ENCODE measurements around the gene CEND1.
A peak's percentile ranks its signal among the peaks of the same experiment; 100 is the strongest.

The CEND1 gene

DNA sequence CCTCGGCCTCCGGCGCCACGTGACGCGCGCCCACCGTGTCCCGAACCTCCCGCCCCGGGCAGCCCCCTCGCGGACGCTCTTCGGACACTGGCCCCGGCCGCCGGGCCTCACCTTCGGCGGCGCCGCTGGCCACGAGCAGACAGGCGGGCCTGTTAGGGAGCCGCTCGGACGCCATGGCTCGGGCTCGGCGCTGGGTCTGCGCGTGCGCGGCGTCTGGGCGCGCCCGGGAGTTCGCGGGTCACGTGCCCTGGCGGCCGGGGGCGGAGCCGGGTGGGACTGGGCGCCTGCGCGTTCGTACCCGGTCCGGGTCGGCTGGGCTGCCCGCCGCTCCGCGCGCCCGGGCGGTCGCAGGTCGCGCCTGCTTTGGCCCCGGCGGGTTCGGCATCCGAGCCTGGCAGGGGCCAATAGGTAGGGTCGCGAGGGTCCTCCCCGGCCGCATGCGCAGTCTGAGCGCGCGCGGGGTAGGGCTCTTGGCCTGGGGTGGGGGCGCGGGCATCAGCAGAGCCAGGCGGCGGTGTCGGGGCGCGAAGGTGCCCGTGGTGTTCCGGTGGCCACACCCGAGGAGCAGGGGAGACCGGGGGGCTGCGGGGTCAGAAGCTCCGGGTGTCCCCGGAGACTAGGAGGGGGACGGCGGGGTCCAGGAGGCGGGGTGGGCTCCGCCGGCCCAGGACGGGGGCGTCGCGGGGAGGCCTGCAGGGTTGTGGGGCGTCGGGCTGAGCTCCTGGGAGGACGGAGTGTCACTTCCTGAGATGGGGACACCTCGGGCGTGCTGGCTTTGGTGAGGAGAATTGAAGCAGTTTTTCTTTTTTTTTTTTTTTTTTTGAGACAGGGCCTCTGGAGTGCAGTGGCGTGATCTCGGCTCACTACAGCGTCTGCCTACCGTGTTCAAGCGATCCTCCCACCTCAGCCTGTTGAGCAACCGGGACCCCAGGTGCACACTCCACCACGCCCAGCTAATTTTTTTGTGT is 12.3 kb downstream of the CEND1 start, which contains the start of gene GATD1:
TSS of gene GATD1 (minus strand) at position 200 of the 968 bp plus-strand sequence. CDS start at position 175, 25 bp downstream.
- peak; percentile 92 for DNase-seq (ENCODE audit: low spot score)

DNA sequence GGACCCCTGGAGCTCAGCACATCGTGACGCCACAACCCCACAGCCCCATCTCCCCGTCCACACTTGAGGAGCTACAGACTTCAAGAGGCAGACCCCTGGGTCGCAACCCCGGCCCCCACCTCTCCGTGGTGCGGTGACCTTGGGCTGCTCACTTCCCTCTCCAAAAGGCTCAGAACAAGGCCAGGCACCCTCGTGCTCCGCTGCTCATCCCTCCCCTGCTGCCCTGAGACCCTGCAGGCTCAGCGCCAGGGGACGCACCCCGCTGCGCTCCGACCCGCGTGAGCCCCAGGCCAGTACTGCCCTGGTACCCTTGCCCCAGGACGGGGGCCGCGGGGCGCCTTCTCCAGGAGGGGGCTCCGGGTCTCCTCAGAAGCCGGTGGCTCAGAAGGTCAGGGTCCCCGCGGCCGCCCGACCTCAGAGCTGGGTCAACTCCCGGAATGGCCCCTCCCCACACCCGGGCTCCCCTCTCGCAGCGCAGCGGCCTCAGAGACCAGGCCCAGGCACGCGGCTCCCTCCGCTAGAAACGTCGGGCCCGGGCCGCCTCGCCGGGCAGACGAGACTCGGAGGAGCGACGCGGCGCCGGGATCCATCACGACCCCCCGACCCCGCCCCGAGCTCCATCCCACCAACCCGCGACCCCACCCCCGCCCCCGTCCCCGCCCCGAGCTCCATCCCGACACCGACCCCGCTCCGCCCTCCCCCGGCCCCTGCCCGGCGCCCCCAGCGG is 13.2 kb downstream of the CEND1 start:
- DNase-seq (ENCODE audit: low spot score) = no peak

DNA sequence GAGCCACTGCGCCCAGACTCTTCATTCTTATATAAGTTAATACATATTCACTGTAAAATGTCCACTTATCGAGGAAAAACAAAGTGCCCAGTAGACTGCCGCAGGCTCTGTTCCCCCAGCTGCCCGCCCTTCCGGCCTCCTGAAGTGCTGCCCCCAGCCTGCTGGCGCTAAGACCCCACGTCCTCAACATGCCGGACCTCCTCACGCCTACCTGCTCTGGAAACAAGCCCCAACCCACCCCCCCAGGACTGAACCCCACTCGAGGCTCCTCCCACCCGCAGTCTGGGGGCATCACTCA is 13.7 kb downstream of the CEND1 start:
- DNase-seq (ENCODE audit: low spot score) = no peak

DNA sequence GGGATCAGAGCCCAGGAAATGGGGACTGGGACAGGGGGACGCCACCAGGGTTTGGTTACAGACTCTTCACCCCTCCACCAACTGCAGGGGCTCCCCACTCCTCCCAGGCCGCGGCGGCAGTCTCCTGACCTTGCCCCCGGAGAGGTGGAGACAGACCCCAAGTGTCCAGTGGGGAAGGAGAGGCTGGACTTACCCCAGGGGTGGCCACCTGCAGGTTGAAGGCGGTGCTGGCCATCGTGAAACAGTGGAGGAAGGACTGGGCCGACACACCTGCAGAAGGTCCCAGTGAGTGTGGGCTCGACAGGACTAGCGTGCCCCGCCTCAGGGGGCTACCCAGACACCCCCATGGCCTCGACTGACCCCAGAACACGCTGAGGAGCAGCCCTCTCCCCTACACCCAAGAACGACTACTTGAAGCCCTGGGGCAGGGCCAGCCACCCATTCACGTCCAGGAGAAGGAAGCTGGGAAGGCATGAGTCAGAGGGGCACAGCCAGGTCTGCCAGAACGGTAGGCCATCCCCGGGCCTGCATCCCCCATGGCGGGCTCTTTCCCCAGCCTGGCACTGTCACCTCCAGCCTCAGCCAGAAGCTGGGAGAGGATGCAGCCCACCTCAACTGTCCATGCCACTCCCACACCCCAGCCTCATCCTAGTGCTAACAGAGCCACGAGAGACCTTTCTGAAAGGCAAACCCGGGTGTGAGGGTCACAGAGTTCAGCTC is 14.9 kb downstream of the CEND1 start:
- no peak for DNase-seq (ENCODE audit: low spot score)

DNA sequence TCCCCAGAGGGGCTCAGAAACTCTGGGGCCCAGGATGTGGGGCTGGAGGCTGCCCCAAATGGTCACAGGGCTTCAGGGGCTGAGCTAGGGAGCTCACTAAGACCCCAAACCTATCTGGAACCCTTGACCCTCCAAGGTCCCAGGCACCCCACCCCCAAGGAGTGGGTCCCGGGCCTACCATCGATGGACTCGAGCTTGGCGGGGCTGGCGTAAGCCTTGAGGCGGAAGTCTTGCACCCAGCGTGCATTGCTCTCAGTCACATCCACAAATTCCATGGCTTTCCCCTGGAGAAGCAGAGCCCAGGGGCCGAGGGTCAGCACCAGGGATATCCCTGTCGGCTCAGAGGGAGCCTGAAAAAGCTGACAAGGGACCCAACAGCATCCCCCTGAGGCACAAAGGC is 16.1 kb downstream of the CEND1 start:
- DNase-seq (ENCODE audit: low spot score) = no peak

DNA sequence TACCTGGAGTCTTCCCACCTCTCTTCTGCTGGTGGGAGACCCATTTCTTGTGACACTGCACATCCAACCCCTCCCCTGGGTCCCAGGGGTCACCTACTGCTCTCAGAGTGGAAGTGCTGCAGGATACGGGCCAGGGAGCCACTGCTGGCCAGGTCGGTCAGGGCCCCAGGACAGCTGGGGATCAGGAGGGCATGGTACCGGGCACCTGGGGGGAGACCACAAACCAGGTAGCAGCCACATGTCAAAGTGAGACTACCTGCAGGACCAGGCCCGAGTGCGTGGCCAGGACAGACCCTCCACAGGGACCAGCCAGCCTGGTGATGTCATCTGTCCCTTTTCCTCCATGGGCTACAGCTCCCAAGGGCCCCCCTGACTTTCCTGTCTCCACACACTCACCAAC is 16.5 kb downstream of the CEND1 start:
- DNase-seq (ENCODE audit: low spot score) = no peak

DNA sequence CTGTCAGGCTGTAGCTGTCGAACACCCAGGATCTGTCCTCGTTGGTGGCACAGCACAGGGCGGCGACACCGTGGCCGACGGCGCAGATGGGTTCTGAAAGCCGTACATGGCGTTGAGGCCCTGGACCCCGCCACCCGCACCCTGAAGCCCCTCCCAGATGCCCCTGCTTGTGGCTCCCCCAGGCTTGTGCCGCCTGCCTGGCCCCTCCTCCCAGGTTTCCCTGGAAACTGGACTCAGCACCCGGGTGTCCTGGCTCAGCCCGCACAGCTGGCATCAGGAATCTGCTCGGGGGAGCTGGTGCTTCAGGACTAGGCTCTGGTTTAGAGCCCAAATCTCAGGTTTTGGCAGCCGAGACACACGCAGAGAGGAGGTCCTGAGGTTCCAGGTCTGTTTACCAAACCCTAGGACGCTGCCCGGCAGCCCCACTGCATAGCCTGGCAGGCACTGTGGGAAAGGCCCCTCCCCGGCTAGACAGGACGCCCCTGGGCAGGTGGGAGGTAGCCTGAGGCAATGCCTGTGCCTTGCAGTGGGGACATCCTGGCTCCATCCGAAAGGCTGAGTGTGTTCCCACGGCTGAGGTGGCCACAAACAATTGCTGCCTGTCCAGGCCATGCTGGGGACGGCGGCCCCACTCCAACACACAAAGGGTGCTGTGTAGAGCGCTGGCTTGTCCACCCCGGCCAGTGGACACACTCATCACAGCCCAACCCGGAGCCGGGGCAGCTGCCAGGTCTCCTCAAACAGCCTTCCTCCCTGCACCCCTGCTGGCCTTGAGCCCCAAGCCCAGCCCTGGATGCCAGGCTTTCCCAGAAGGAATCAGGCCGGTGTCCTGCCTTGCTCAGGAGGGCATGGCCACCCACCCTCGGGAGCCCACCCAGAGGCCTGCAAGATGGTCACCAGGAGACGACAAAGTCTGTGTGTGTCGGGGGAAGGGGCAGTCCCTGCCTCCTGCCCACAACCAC is 17.2 kb downstream of the CEND1 start:
- no peak for DNase-seq (ENCODE audit: low spot score)

DNA sequence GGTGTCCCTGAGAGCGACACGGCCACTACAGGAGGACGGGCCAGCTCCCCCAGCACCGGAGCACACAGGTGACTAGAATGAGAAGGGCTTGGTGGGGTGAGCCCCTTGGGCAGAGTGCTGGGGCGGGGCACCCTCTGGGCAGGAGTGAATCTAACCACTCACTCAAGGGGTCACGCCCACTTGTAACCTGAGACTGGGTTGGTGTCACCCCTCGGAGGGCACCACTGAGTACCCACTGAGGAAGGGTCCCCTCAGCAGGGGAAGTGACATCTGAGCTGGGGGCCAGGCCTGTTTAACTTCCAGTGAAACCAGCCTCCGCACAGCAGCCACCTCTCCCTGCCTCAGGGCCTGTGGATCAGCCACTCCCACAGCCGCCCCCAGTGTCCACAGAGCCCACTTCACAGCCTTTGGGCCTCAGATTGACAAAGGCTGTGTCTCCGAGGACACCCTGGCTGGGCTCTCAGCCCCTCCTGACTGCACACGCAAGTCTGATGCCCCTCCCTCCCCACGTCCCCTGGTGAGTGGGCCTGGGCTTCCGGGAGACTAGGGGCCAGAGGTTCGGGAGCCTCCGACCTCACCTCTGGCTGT is 18.2 kb downstream of the CEND1 start:
- no peak for DNase-seq (ENCODE audit: low spot score)

DNA sequence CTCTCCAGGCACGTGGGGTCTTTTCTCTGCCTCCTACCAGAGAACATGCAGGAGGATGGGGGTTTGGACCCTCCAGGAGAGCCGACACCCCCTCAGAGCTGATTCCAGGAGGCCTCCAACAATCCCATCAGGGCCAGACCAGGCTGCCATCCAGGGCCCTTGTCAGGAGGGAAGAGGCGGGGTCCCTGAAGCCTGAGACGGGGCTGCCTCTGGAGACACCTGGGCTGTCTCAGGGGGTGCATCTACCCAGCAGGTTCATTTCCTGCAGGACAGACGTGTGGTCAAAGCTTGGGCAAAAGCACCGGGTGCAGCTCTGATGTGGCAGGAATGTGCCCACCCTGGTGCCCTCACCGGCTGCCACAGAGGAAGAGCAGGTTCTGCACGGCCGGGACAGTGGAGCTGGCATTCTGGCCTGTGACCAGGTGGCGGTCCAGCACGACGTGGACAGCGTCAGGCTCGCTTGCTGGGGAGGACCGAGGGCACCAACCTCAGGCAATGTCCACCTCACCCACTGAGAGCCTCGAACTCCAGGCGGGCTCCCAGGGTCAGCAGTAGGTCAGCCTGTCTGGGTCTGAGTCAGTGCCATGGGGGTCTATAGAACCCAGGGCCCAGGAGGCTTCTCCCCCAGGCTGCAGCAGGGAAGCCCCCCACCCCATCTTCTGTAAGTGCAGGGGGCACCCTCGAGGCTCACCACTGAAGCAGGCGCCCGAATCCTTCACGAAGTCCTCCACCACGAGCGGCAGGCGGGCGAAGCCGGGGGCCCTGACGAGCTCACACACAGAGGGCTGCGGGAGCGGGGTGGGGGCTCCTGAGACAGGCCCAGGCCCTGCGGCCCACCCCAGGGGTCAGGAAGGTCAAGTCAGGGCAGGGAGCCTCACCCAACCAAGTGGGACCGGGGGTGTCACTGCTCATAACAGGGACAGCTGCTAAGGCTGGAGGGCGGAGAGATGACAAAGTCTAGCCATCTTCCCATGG is 19.0 kb downstream of the CEND1 start:
- DNase-seq (ENCODE audit: low spot score) = no peak

DNA sequence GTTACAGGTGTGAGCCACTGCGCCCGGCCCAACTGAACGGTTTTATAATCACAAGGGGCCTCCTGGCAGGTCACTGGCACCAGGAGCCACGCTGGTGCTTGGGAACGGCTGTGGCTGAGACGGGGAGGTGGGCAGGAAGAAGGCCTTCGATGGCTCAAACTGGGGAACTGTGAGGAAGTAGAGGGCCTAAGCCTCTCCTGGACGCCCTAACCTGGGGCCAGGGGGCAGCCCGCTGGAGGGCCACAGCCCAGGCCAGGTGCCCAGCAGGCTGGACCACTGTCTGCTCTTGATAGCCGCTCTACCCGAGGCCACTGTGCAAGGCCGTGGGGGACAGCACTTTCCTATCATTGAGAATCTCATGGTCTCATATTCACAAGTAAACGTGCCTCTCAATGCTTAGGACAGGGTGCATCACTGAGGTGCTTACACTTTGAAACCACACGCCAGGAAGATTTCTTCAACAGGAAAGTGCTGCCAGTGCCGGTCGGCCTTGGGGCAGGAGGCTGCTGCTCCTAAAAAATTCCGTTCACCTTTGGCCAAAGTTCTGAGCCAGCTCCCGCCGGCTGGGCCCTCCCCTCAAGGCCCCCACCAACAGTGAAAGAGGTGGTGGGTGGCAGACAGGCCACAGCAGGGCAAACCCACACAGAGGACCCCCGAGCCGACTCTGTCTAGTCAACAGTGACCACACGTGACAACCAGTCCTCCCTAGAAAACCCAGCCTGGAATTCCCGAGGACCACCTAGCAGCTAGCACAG is 19.8 kb downstream of the CEND1 start:
- DNase-seq (ENCODE audit: low spot score) = no peak

DNA sequence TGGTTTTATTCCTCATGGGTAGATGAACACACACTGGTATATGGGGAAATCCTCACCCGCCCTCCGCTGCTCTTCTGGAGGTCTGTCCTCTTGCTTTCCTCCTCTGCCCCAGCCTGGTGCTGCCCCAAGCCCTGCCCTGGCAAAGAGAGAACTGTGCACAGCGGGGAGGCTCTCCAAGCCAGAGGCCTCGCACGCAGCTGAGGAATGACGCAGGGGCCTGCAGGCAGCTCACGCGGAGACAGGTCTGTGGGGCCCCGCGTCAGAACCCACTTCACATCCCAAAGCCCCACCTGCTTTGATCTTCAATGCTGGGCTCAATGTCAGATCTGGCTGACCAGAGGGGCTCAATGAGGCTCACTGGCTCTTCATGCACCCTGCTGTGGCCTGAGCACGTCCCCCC is 22.7 kb downstream of the CEND1 start:
- no peak for DNase-seq (ENCODE audit: low spot score)

DNA sequence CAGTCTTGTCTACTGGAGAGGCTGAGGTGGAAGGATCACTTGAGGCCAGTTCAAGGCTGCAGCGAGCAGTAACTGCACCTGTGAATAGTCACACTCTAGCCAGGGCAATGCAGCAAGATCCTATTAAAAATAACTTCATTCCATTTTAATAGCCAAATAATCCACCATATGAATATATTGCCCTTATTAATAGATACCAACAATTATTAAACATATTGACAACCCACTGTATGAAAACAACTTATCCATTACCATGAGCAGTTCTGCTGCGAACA is 23.0 kb downstream of the CEND1 start:
- no peak for DNase-seq (ENCODE audit: low spot score)

DNA sequence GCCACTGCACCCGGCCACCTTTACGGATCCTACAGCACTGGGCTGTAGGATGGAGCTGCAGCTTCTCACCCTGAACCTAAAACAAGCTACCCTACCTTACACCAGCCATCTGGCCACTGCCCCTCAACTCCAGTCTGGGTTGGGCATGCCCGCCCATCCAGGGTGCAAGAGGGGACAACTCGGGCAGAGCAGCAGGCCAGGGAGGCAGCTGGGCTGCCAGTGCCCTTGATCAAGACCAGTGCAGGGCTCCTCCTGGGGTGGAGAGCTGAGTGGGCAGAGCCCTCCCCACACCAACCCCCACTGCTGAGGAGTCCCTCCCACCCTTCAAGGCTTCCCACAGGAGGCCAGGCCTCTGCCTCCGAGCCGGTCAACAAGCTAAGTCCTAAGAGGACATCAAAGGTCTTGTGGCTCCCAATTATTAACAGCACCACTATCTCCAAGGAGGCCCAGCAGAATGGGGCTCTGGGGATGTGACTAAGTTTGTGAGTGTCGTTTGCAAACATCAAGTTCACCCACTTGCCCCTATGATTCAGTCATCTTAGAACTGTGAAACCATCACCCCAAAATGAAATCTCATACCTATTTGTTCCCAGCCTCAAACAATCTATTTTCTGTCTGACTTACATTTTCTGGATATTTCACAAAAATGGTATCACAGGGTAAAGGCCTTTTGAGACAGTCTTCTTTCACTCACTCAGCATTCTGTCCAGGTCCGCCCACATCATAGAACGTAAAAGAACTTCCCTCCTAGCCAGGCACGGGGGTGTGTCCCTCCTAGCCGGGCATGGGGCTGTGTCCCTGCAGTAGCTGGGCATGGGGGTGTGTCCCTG is 23.6 kb downstream of the CEND1 start:
- DNase-seq (ENCODE audit: low spot score) = no peak

DNA sequence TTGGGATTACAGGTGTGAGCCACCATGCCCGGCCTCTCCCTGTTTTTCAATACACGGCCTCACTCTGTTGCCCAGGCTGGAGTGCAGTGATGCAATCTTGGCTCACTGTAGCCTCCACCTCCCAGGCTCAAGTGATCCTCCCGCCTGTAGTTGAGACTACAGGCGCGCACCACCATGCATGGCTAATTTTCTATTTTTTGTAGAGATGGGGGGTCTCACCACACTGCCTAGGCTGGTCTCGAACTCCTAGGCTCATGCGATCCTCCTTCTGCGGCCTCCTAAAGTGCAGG is 24.1 kb downstream of the CEND1 start:
- no peak for DNase-seq (ENCODE audit: low spot score)

DNA sequence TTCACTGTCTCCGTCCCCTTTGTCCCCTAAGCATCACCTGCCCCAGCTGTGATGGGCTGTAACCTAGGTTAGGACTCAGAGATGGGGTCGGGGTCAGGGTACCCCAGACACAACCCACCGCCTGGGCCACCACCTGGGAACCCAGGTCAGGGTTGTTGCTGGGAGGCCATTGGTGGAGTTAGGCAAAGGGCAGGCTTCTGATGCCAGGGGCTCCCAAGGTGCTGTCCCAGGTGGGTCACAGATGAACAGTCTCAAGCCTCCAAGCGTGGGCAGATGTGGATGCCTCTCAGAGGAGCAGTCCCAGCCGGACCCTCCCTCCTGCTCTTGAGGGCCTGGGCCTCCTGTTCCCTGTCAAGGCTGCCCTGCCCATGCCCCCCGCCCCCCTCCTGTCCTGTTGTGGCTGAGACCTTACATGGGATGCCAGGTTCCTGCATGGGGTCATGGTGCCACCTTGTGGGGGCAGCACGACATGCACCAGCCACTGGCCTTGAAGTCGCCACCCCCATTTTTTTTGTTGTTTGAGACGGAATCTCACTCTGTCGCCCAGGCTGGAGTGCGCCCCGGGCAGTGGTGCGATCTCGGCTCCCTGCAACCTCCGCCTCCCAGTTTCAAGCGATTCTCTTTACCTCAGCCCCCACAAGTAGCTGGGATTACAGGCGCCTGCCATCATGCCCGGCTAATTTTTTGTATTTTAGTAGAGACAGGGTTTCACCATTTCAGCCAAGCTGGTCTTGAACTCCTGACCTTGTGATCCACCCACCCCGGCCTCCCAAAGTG is 24.7 kb downstream of the CEND1 start:
- DNase-seq (ENCODE audit: low spot score) = no peak

DNA sequence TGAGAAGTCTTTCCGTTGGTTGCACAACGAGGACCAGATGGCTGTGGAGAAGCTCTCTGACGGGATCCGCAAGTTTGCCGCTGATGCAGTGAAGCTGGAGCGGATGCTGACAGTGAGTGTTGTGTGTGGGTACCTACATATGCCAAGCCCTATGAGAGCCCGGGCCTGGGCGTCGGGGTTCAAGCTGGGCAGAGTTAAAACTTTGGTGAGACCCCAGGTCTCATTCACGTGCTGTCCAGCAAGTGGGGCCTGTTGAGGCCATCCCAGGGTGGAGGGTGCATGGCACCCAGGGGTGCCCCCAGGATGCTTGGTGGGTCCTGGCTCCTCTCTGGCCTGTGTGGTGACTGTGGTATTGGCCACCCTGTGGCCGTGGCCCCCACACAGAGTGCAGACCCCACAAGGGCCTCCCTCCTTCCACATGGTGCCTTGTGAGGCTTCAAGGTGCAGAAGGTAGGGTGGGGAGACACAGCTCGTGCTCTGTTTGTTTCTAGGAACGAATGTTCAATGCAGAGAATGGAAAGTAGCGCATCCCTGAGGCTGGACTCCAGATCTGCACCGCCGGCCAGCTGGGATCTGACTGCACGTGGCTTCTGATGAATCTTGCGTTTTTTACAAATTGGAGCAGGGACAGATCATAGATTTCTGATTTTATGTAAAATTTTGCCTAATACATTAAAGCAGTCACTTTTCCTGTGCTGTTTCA is 25.4 kb downstream of the CEND1 start:
- no peak for DNase-seq (ENCODE audit: low spot score)

All from LoVo (cell line).